Measurements from ENCODE around the gene ROCK2.

DNA sequence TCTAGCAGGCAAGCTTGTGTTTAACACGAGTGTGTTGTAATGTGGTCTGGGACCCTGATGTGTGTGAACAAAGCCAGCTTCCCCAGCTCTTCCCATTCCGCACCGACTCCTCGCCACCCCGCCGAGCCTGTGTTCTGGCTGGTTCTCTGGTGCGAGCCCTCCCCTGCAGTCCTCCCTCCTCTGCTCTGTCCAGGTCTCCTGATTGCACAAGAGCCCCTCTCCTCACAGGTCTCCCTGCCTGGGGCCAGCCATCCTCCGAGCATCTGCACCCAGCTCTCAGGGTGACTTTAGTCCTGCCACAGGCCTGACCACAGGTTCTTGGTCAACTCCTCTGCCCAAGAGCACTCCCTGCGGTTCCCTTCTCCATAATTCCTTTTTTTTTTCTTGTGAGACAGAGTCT, 175.9 kb downstream of the ROCK2 start:
- TF ChIP-seq, protein P1, sequence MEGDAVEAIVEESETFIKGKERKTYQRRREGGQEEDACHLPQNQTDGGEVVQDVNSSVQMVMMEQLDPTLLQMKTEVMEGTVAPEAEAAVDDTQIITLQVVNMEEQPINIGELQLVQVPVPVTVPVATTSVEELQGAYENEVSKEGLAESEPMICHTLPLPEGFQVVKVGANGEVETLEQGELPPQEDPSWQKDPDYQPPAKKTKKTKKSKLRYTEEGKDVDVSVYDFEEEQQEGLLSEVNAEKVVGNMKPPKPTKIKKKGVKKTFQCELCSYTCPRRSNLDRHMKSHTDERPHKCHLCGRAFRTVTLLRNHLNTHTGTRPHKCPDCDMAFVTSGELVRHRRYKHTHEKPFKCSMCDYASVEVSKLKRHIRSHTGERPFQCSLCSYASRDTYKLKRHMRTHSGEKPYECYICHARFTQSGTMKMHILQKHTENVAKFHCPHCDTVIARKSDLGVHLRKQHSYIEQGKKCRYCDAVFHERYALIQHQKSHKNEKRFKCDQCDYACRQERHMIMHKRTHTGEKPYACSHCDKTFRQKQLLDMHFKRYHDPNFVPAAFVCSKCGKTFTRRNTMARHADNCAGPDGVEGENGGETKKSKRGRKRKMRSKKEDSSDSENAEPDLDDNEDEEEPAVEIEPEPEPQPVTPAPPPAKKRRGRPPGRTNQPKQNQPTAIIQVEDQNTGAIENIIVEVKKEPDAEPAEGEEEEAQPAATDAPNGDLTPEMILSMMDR (IDR thresholded peaks at IDR 0.05) = no peak
- no peak for TF ChIP-seq EZH2 (IDR thresholded peaks at IDR 0.05; ENCODE audit: borderline replicate concordance, insufficient read depth, low read depth, low read length, poor library complexity, severe bottlenecking)
